Loucy (cell line): ENCODE results near the gene CCR1.

Experiments
- H2AFZ ChIP-seq: fragments of 200-600 bp; sonication (generic); 2 replicates; pipeline ENCODE4 v1.6.0; 2016; ENCODE audit warnings: antibody characterized with exemption, mild to moderate bottlenecking, low read length, moderate library complexity
- H3F3A ChIP-seq: fragments of 200-600 bp; 2 replicates; pipeline ENCODE4 v1.6.0; 2016; ENCODE audit warnings: antibody characterized with exemption, low read depth, mild to moderate bottlenecking
- H3K27me3 ChIP-seq: fragments of 200-600 bp; sonication (generic); 2 replicates; pipeline ENCODE4 v1.6.1; 2014; ENCODE audit warnings: low read length, mild to moderate bottlenecking; ENCODE audit not compliant: insufficient read depth, poor library complexity, severe bottlenecking
- H3K36me3 ChIP-seq: fragments of 200-600 bp; sonication (generic); 2 replicates; pipeline ENCODE4 v1.6.1; 2016; ENCODE audit warnings: low read length; ENCODE audit not compliant: insufficient read depth
- H3K4me1 ChIP-seq: fragments of 200-600 bp; sonication (generic); 2 replicates; pipeline ENCODE4 v1.5.1; 2014; ENCODE audit warnings: low read length, mild to moderate bottlenecking; ENCODE audit not compliant: insufficient read depth, poor library complexity, severe bottlenecking
- H3K4me2 ChIP-seq: fragments of 200-600 bp; sonication (generic); 2 replicates; pipeline ENCODE4 v1.6.0; 2014; ENCODE audit warnings: antibody characterized with exemption, low read length, low read depth, mild to moderate bottlenecking; ENCODE audit not compliant: poor library complexity, severe bottlenecking
- H3K4me3 ChIP-seq: fragments of 200-600 bp; sonication (generic); 2 replicates; pipeline ENCODE4 v1.5.1; 2014; ENCODE audit warnings: low read length, mild to moderate bottlenecking, mixed read lengths; ENCODE audit not compliant: poor library complexity, severe bottlenecking
- H3K79me2 ChIP-seq: fragments of 200-600 bp; sonication (generic); 2 replicates; pipeline ENCODE4 v1.6.1; 2014; ENCODE audit warnings: low read length; ENCODE audit not compliant: insufficient read depth
- H3K9ac ChIP-seq: fragments of 200-600 bp; sonication (generic); 2 replicates; pipeline ENCODE4 v1.6.0; 2014; ENCODE audit warnings: mild to moderate bottlenecking, low read depth, low read length, moderate library complexity; ENCODE audit not compliant: poor library complexity, severe bottlenecking
- H3K9me2 ChIP-seq: fragments of 200-600 bp; sonication (generic); replicated peaks from 2 replicates; pipeline ENCODE4 v1.6.1; 2016; ENCODE audit warnings: low read depth, low read length, mixed read lengths
- H3K9me3 ChIP-seq: fragments of 200-600 bp; sonication (generic); 2 replicates; pipeline ENCODE4 v1.6.1; 2014; ENCODE audit warnings: mild to moderate bottlenecking, antibody characterized with exemption, low read length, low read depth; ENCODE audit not compliant: insufficient read depth
- H4K20me1 ChIP-seq: fragments of 200-600 bp; sonication (generic); 2 replicates; pipeline ENCODE4 v1.6.0; 2014; ENCODE audit warnings: antibody characterized with exemption, low read length, mild to moderate bottlenecking; ENCODE audit not compliant: insufficient read depth, poor library complexity, severe bottlenecking
- EZH2phosphoT487 ChIP-seq: fragments of 200-600 bp; IDR thresholded peaks from 2 replicates; pipeline ENCODE4 v1.6.1; 2018; ENCODE audit warnings: antibody characterized with exemption, mild to moderate bottlenecking, moderate library complexity, borderline replicate concordance
- TF ChIP-seq, protein P1 (sequence below): fragments of 200-600 bp; sonication (generic); conservative IDR thresholded peaks from 2 replicates; pipeline ENCODE4 v1.5.1; 2014; ENCODE audit warnings: mild to moderate bottlenecking, antibody characterized with exemption, low read length

Gene CCR1

GRCh38 chr3:46243560-46243959 lies 35.4 kb upstream of the CCR1 start:
- H3K4me3 ChIP-seq: no peak overlapping the region
- H2AFZ ChIP-seq: no peak overlapping the region
- H3K36me3 ChIP-seq: no peaks in the 10 kb centered on the region
- H3K79me2 ChIP-seq: no peaks in the 10 kb centered on the region
- TF ChIP-seq, protein P1, sequence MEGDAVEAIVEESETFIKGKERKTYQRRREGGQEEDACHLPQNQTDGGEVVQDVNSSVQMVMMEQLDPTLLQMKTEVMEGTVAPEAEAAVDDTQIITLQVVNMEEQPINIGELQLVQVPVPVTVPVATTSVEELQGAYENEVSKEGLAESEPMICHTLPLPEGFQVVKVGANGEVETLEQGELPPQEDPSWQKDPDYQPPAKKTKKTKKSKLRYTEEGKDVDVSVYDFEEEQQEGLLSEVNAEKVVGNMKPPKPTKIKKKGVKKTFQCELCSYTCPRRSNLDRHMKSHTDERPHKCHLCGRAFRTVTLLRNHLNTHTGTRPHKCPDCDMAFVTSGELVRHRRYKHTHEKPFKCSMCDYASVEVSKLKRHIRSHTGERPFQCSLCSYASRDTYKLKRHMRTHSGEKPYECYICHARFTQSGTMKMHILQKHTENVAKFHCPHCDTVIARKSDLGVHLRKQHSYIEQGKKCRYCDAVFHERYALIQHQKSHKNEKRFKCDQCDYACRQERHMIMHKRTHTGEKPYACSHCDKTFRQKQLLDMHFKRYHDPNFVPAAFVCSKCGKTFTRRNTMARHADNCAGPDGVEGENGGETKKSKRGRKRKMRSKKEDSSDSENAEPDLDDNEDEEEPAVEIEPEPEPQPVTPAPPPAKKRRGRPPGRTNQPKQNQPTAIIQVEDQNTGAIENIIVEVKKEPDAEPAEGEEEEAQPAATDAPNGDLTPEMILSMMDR: no peak
- no peak for TF ChIP-seq EZH2phosphoT487
- no peaks in the 10 kb centered on the region for H4K20me1 ChIP-seq
- no peaks in the 10 kb centered on the region for H3K9me2 ChIP-seq
- no peak overlapping the region for H3K4me2 ChIP-seq
- no peak overlapping the region for H3K9ac ChIP-seq
- no peaks in the 10 kb centered on the region for H3K4me1 ChIP-seq
- no peaks in the 10 kb centered on the region for H3K9me3 ChIP-seq
- H3K27me3 ChIP-seq: no peaks in the 10 kb centered on the region
- no peaks in the 10 kb centered on the region for H3F3A ChIP-seq

DNA sequence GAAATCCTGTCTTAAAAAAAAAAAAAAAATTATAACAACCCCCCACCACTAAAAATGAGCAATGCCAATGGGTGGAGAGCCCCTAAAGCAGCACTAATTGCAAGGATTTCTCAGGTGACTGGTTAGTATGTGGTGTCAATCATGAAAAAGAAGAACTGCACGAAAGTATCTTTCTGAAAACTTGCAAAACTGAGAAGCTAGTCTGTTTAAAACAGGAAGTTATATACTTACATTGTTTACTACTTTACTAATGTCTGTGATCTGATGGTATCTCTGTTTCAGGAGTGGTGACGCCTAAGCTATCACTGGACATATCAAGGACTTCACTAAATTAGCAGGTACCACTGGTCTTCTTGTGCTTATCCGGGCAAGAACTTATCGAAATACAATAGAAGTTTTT lies 34.0 kb upstream of the CCR1 start, which contains the start of gene CCR3:
Gene CCR3, plus strand, starts transcription at position 341 of the 400 bp plus-strand sequence. CDS start 22,699 bp downstream, outside the sequence.
- TF ChIP-seq EZH2phosphoT487: no peak
- TF ChIP-seq, protein P1: no peak
- Histone ChIP-seq H4K20me1 (no peaks in the 10 kb centered on the region), H3K9ac (no peak within 1 kb of the TSS), H3K27me3 (no peaks in the 10 kb centered on the region), H3K4me1 (no peaks in the 10 kb centered on the region), H3F3A (no peaks in the 10 kb centered on the region), H3K36me3 (no peaks in the 10 kb centered on the region), H3K4me2 (no peak within 1 kb of the TSS), H3K9me2 (no peaks in the 10 kb centered on the region), H3K79me2 (no peaks in the 10 kb centered on the region), H3K9me3 (no peaks in the 10 kb centered on the region), H2AFZ (no peak within 1 kb of the TSS; the same call in 1 of the 2 replicates), H3K4me3 (no peak within 1 kb of the TSS)

GRCh38 chr3:46239952-46240351 lies 31.8 kb upstream of the CCR1 start:
- Histone ChIP-seq H3K9ac (no peak overlapping the region), H3K4me3 (no peak overlapping the region), H3K27me3 (no peaks in the 10 kb centered on the region), H3K36me3 (no peaks in the 10 kb centered on the region), H3K4me2 (no peak overlapping the region), H2AFZ (no peak overlapping the region), H3F3A (no peaks in the 10 kb centered on the region), H4K20me1 (no peaks in the 10 kb centered on the region), H3K9me2 (no peaks in the 10 kb centered on the region), H3K9me3 (no peaks in the 10 kb centered on the region), H3K79me2 (no peaks in the 10 kb centered on the region), H3K4me1 (peaks cover 7% of the 10 kb centered on the region)
- TF ChIP-seq EZH2phosphoT487: no peak

DNA sequence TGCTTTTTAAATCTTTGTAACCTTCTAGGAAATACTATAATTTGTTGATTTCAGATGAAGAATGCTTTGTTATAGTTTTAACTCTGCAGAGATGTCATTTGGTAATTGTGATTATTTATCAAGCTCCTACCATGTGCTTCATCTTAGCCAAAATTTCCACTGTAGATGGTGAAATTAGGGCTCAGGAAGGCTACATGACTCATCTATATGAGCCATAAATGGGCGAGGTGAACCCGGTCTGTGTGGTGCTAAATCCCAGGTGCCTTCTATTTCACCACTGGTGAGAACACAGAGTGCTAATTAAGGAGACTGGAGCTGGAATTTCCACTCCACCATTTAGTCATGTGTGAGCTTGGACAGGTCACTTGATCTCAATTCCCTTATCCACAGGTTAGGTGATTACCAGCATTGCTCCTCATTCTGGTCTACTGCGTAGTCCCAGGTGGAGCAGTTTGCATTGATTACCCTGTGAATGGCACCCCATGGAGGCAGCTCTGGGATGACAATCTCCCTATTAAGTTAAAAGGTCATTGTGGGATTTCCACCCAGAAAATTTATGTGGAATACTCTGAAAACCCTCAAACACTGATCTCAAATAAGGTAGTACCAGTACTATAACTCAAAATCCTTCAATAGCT lies 31.3 kb upstream of the CCR1 start:
- H3K4me1 ChIP-seq: peaks cover 7% of the 10 kb centered on the region
- no peaks in the 10 kb centered on the region for H3K36me3 ChIP-seq
- no peaks in the 10 kb centered on the region for H3K9me3 ChIP-seq
- no peaks in the 10 kb centered on the region for H3K79me2 ChIP-seq
- no peaks in the 10 kb centered on the region for H3K9me2 ChIP-seq
- H3K4me3 ChIP-seq: no peak overlapping the region
- H3K27me3 ChIP-seq: no peaks in the 10 kb centered on the region
- H4K20me1 ChIP-seq: no peaks in the 10 kb centered on the region
- H3K9ac ChIP-seq: no peak overlapping the region
- H3F3A ChIP-seq: no peaks in the 10 kb centered on the region
- TF ChIP-seq, protein P1: no peak
- no peak for TF ChIP-seq EZH2phosphoT487
- no peak overlapping the region for H3K4me2 ChIP-seq
- no peak overlapping the region for H2AFZ ChIP-seq
